Colonic mucosa (tissue), 4 donors: ENCODE measurements around the gene PCIF1. TPM values are rescaled to one million over a fixed set of nuclear protein-coding genes. Genes with fewer than 3 reads are reported as not detected.
"Not testable (repeated sequence)": the region's sequence is repeated elsewhere in the genome, so short reads cannot be mapped to it uniquely, and the experiment has no call there.

Source experiments
- DNase-seq: peaks from one replicate; pipeline ENCODE4 v3.0.0-alpha.2; 2020
- H3K27ac ChIP-seq: fragments of 200-600 bp; one replicate; pipeline ENCODE4 v1.8.0; 2021
- H3K27me3 ChIP-seq: fragments of 200-600 bp; one replicate; pipeline ENCODE4 v1.8.0; 2021
- H3K36me3 ChIP-seq: fragments of 200-600 bp; one replicate; pipeline ENCODE4 v1.8.0; 2021
- H3K4me1 ChIP-seq: fragments of 200-600 bp; one replicate; pipeline ENCODE4 v1.8.0; 2021; ENCODE audit warnings: mild to moderate bottlenecking
- H3K4me3 ChIP-seq: fragments of 200-600 bp; one replicate; pipeline ENCODE4 v1.8.0; 2021
- H3K9ac ChIP-seq, 2 donors: one replicate each; pipeline ENCODE4 v1.7.0; 2013; ENCODE audit warnings: control low read depth in 2 of 2, low read depth in 2 of 2, low read length in 2 of 2
- H3K9me3 ChIP-seq: fragments of 200-600 bp; one replicate; pipeline ENCODE4 v1.8.0; 2021
- CTCF ChIP-seq: fragments of 200-600 bp; IDR thresholded peaks from one replicate; pipeline ENCODE4 v1.8.0; 2022; ENCODE audit warnings: antibody characterized with exemption, mild to moderate bottlenecking
- intact Hi-C: fragments of 100-400 bp; cut with DNase I; formaldehyde crosslinking; loops from one replicate; pipeline ENCODE4 v1.14.1; 2022
- total RNA-seq, 2 donors: library from RNA; stranded (reverse); fragmentation: NEBNext Ultra II Directional in 1 of 2; extraction: Animal tissue kit (Norgen Biotek cat#: 25700) in 1 of 2; gene quantifications; one replicate each; pipeline ENCODE4 v1.2.1, GENCODE V29; 2021
- donor health status: healthy.
- donor health status: DM: no; HTN: no; CAD: no.
- donor health status: DM: no; HTN: no; CAD: no.

Gene PCIF1
- total RNA-seq, 2 donors from 2014 or later, result 28.9 to 33.6 TPM

- intact Hi-C loops, result no loop called here
- no peak for TF ChIP-seq CTCF
- Histone ChIP-seq H3K9ac (no peak overlapping the region), H3K4me3 (no peak overlapping the region), H3K4me1 (peaks cover 3% of the 10 kb centered on the region), H3K27me3 (no peaks in the 10 kb centered on the region), H3K9me3 (no peaks in the 10 kb centered on the region), H3K27ac (no peak overlapping the region), H3K36me3 (peaks cover 13% of the 10 kb centered on the region)
- DNase-seq, result no peak
These were observed 36.2 kb upstream of the PCIF1 start for GRCh38 chr20:45898285-45898684.

GRCh38 chr20:45899046-45899835 is 35.2 kb upstream of the PCIF1 start:
- Histone ChIP-seq H3K4me3 (no peak overlapping the region), H3K4me1 (no peaks in the 10 kb centered on the region), H3K36me3 (peaks cover 7% of the 10 kb centered on the region), H3K9me3 (no peaks in the 10 kb centered on the region), H3K27me3 (no peaks in the 10 kb centered on the region), H3K27ac (no peak overlapping the region), H3K9ac (no peak overlapping the region)
- intact Hi-C loops, result no loop called here
- TF ChIP-seq CTCF, result no peak
- no peak for DNase-seq

- H3K36me3 ChIP-seq, H3K27ac ChIP-seq, H3K9ac ChIP-seq, H3K27me3 ChIP-seq, intact Hi-C loops, DNase-seq, H3K4me3 ChIP-seq, H3K4me1 ChIP-seq, H3K9me3 ChIP-seq: not testable (repeated sequence)
These were observed 33.2 kb upstream of the PCIF1 start for GRCh38 chr20:45901332-45901731.

GRCh38 chr20:45902199-45902701 is 32.2 kb upstream of the PCIF1 start:
- H3K4me1 ChIP-seq, result no peaks in the 10 kb centered on the region
- intact Hi-C loops, result no loop called here
- no peaks in the 10 kb centered on the region for H3K36me3 ChIP-seq
- H3K27me3 ChIP-seq, result no peaks in the 10 kb centered on the region
- no peak for TF ChIP-seq CTCF
- H3K4me3 ChIP-seq, result no peak overlapping the region
- H3K9ac ChIP-seq, result no peak overlapping the region
- no peak overlapping the region for H3K27ac ChIP-seq
- no peak for DNase-seq
- no peaks in the 10 kb centered on the region for H3K9me3 ChIP-seq

- Histone ChIP-seq H3K36me3 (no peaks in the 10 kb centered on the region), H3K4me3 (no peak overlapping the region), H3K4me1 (no peaks in the 10 kb centered on the region), H3K27ac (no peak overlapping the region), H3K9me3 (no peaks in the 10 kb centered on the region), H3K9ac (no peak overlapping the region), H3K27me3 (no peaks in the 10 kb centered on the region)
- TF ChIP-seq CTCF, result no peak
- intact Hi-C loops, result no loop called here
- DNase-seq, result no peak
These were observed 29.6 kb upstream of the PCIF1 start for GRCh38 chr20:45904583-45905504.
